GM19351 (cell line): ENCODE data around the gene SHPK.
"Not testable (repeated sequence)": the region's sequence is repeated elsewhere in the genome, so short reads cannot be mapped to it uniquely, and the experiment has no call there.

Experiments
- ATAC-seq: cut with Tn5 transposase; IDR thresholded peaks from one replicate; pipeline ENCODE4 v1.9.1; 2021; ENCODE audit warnings: mild to moderate bottlenecking, moderate library complexity; ENCODE audit not compliant: unreplicated experiment

Gene SHPK

GRCh38 chr17:3594051-3594800 is 41.8 kb downstream of the SHPK start:
- ATAC-seq, result no peak

- ATAC-seq, result no peak
Observed at GRCh38 chr17:3593384-3593783, 42.7 kb downstream of the SHPK start.

GRCh38 chr17:3592216-3592860 is 43.7 kb downstream of the SHPK start:
- no peak for ATAC-seq

- ATAC-seq, result no peak
Observed at GRCh38 chr17:3590768-3591167, 45.3 kb downstream of the SHPK start.

GRCh38 chr17:3590231-3590630 is 45.8 kb downstream of the SHPK start:
- ATAC-seq, result no peak

- no peak for ATAC-seq
Observed at GRCh38 chr17:3589784-3590183, 46.3 kb downstream of the SHPK start.

GRCh38 chr17:3585826-3586225 is 50.2 kb downstream of the SHPK start:
- ATAC-seq, result no peak

GRCh38 chr17:3583456-3583855 is 52.6 kb downstream of the SHPK start:
- no peak for ATAC-seq

- ATAC-seq, result no peak
Observed at GRCh38 chr17:3582915-3583314, 53.1 kb downstream of the SHPK start.

GRCh38 chr17:3578667-3579066 is 57.4 kb downstream of the SHPK start:
- ATAC-seq, result not testable (repeated sequence)

- no peak for ATAC-seq
Observed at GRCh38 chr17:3576970-3577369, 59.1 kb downstream of the SHPK start.

- ATAC-seq, result no peak
Observed at GRCh38 chr17:3575511-3575910, 60.5 kb downstream of the SHPK start.

GRCh38 chr17:3574231-3574630 is 61.8 kb downstream of the SHPK start:
- ATAC-seq, result no peak

- ATAC-seq, result no peak
Observed at GRCh38 chr17:3573246-3574100, 62.6 kb downstream of the SHPK start.

- ATAC-seq, result no peak
Observed at GRCh38 chr17:3572231-3572630, 63.8 kb downstream of the SHPK start.

- no peak for ATAC-seq
Observed at GRCh38 chr17:3571043-3571900, 64.8 kb downstream of the SHPK start.

- ATAC-seq, result no peak
Observed at GRCh38 chr17:3569534-3570137, 66.4 kb downstream of the SHPK start.

- no peak for ATAC-seq
Observed at GRCh38 chr17:3566551-3566950, 69.5 kb downstream of the SHPK start.

GRCh38 chr17:3565143-3565542 is 70.9 kb downstream of the SHPK start:
- ATAC-seq, result no peak

- ATAC-seq, result not testable (repeated sequence)
Observed at GRCh38 chr17:3564241-3564640, 71.8 kb downstream of the SHPK start.
